GM19023 (cell line): ENCODE measurements around the gene ZRANB1.

Source experiments
- ATAC-seq: cut with Tn5 transposase; IDR thresholded peaks from one replicate; pipeline ENCODE4 v1.9.1; 2021; ENCODE audit warnings: mild to moderate bottlenecking, moderate library complexity; ENCODE audit not compliant: unreplicated experiment

The ZRANB1 gene

DNA sequence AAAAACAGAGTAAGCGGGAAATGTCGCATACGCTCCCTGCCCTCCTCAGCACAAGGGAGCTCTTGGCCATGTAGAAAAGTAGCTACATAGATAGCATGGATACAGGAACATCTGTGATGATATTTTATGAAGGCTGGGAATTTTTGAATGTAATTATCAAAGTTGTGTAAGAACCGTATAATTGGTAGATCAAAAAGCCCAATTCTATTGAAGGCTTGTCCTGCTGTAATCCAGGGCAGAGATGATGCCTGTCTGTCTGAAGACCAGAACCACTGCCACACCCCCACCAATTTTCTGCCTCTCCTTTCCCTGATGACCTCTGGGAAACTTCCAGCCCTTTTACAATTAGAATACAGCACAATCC is 51.4 kb downstream of the ZRANB1 start:
- no peak for ATAC-seq

- ATAC-seq = no peak
Observed at GRCh38 chr10:124993736-124994451, 52.0 kb downstream of the ZRANB1 start.

- no peak for ATAC-seq
Observed at GRCh38 chr10:124994573-124995473, 52.9 kb downstream of the ZRANB1 start.

GRCh38 chr10:124995605-124996004 is 53.7 kb downstream of the ZRANB1 start:
- ATAC-seq = no peak

DNA sequence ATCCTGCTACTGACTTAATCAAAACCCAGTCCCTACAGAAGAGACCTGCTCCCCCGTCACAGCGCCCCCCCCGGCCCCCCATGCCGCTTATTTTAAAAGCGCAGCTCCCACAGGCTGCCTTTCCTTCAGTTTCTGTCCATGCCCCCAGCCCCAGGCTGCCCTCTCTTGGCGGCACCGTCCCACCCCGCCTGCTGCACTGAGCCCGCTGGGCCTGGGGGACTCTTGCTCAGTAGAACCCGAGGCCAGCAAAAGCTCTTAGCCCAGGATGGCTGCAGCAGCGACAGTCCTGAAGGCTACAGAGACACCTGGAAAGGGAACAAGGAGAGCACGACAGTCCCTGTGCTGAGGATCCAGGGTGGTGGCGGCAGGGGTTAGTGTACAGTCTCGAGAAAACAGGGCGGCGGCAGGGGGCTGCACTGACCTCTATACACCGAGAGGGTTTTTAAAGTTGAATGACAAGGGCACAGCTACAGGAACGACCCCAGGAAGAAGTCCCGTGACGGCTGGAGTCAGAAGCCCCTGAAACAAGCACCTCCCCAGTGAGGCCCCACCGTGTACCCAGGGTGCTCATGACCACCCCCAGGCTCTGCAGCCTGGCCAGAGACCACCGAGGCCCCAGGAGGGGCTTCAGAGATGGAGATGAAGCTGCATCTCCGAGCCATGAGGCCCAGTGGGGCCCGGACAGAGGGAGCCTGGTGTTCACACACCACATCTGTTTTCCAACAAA is 54.4 kb downstream of the ZRANB1 start:
- ATAC-seq = no peak

- no peak for ATAC-seq
Observed at GRCh38 chr10:124996854-124997215, 54.9 kb downstream of the ZRANB1 start.

DNA sequence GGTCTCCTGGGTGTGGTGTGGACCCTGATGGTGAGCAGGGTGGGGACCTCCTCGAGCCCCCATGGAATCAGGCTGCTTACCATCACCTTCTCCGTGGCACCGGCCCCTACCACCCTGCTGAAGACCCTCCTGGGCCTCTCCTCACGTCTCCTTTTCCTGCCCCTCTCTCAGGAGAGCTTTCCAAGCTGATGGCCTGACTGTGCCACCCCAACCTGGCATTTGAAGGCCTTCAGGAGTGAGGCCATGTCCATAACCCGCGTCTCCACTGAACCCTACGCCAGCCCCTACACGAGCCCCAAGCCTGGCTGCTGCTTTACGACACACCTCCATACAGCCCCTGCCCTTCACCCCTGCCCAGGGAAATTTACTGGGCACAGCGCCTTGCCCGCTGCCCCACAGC is 55.4 kb downstream of the ZRANB1 start:
- no peak for ATAC-seq

- ATAC-seq = no peak
Observed at GRCh38 chr10:124997771-124998623, 56.1 kb downstream of the ZRANB1 start.

DNA sequence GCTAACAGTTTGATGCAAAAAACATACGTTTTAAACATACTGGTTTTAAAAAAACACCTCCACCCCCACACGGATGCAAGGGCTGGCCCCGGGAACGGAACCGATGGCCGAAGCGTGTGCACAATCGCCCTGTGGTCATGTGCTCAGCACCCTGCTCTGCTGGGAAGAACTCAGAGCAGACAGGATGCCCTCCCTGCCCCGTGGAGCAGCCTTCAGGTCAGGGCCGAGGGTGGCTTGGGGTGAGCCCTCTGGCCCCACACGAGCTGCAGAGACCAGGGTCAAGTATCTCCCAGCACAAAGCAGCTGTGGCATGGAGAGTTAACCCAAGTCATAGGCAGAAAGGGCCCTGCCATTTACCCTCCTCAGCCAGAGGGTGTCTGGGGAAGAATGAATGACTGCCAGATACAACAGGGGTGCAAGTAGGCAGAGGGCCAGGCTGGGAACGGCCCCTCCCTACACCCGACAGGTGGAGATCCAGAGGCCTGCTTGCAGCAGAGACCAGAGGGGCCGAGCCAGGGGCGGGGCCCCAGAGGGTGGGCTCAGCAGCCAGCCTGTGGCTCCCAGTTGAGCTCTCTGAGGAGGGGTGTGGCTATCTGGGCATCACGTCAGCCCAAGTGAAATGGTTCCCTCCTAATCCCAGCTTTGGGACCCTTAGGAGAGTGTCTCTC is 56.8 kb downstream of the ZRANB1 start:
- ATAC-seq = no peak

- no peak for ATAC-seq
Observed at GRCh38 chr10:124999433-125000365, 57.8 kb downstream of the ZRANB1 start.

DNA sequence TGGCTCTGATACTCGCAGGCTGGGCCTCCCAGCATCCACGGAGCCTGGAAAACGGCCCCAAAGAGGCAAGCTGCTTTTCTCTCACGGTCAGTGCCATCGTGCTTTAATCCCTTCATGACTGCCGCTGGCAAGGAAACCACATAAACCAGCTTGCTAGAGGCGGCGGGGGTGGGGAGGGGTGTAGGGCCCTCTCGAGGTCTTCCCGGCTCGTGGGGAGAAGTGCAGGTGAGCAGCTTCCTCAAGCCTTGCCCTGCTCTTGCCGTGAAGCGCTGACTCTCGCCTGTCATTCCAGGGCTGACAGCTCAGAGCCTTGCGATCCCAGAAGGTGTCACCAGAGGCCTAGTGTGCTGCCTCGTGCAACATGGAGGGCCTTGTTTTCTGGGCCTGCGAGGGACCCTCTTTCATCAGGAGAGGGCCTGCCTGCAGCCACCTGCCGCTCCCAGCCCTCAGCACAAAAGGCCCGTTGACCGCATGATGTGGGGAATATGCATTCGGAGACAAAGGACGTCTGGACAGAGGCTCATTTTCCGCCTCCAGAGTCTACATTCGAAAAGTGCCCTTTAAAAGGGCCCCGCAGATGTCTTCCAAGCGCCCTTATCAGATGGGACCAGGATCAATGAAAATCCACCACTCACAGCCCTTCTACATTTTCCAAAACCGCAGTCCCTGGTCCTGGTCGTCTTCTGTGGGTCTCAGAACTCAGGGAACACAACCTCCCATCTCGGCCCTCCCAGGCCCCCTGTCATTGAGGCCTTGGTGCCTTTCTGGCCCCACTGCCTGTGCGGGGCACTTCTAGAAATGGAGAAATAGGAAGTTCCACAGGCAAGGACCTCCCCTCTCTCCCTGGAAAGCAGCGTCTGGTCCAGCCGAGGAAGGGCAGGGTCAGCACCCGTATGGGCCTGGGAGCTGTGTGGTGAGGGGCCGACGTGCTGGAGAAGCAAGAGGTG is 58.7 kb downstream of the ZRANB1 start:
- ATAC-seq = no peak

DNA sequence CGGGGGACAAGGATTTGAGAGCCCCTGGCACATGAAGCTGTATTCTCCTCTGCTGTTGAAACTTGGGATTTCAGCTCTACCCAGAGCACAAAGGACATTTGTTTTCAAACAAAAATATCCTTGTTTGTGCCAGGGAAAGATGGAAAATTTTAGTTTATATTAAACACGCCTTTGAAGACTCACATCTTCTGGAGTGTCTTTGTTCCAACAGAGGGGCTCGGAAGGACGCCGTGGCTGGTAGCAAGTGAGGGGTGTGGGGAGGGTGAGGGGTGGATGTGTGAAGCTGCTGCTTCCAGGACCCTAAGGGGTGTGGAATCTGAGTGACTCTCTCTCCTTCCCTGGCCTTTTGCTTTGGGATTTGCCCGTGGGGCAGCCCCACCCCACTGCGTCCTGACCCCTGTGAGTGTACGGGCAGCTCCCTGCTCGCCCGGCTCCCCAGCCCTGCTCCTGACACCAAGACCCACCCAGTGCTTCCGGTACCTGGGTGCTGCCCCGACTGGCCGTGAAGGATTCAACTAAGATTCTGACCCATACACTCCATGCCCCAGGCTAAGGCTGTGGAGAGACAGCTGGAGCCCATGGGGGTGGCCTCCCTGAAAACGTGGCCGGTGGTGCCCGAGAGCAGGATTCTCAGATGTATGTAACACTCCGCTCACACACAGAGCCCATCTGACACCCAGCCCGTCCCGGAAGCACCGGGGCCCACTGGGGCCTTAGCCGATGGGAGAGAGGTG is 59.6 kb downstream of the ZRANB1 start:
- no peak for ATAC-seq

DNA sequence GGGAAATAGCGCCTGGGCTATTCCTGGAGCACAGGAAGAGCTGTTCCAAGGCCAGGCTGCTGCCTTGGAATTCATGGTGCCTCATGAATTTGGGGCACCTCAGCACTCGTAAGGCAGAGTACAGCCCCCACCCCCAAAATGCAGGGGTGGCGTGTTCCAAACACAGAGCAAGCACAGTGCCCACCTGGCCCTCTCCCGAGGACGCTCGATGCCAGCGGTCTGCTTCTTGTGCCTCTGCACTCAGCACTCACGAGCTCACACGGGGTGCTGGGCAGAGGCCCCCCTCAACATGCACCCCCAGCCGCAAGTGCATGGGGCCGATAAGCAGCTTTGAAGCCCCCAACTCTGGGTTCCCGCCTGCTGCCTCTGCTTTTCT is 60.1 kb downstream of the ZRANB1 start:
- no peak for ATAC-seq

DNA sequence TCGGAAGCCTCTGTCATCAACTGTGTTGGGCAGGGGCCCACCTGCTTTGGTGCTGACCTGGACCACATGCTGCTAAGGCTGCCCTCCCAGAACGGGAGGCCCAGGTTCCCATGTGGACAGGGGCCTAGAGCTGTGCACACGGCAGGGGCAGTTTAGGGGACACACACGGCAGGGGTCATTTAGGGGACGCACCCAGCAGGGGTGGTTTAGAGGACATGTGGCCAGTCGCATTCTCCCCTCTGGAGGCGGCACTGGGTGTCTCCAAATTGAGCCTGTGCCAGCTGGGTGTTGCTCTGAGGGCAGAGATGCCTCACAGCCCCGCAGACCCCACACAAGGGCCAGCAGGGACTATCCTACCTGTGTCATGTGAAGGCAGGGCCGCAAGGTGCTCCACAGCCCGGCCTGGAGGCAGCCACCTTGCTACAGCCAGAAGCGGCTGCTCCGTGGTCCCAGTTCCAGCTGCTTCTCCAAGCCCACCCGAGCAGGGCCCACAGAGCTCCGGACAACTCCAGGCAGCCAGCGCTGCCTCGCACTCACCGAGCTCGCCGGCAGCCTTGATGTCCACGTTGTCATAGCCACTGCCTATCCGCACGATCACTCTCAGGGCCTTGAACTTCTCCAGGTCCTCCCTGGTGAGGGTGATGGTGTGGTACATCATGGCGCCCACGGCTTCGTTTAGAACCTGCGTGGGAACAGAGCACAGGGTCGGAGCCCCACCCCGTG is 60.7 kb downstream of the ZRANB1 start:
- ATAC-seq = no peak

- ATAC-seq = no peak
Observed at GRCh38 chr10:125003146-125003900, 61.4 kb downstream of the ZRANB1 start.

DNA sequence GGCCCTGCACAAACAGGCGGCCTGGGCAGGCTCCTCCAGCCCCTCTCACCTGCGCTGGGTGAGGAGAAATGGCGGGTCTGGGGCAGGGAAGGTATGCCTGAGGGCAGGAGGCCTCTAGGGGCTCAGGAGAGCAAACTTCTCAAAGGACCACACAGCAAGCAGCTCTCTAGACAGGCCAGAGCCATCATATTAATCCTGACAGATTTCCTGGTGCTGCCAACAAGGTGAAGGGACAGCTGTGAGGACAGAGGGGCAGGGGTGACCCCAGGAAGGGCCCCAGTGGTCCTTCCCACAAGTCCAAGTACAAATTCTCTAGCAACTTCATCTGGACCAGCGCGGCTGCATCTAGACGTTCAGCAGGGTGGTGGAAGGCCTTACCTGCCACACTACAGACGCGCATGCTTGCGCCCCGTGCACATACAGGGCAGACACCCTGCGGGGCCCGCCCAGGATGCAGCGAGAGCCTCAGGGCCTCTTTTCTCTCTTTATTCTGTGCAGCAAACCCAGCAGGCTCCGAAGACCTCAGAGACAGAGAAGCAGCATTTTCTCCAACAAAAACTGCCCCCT is 62.1 kb downstream of the ZRANB1 start:
- ATAC-seq = no peak
